Measurements from ENCODE around the gene GATD1. TPM values are rescaled to one million over a fixed set of nuclear protein-coding genes. Genes with fewer than 3 reads are reported as not detected.
A peak's percentile ranks its signal among the peaks of the same experiment; 100 is the strongest.
"Not testable (repeated sequence)": the region's sequence is repeated elsewhere in the genome, so short reads cannot be mapped to it uniquely, and the experiment has no call there.

Gene GATD1
- polyA plus RNA-seq, 2 donors: 23.1 to 49.2 TPM

- H3K27ac ChIP-seq (ENCODE audit: low read depth in 2 of 2, low read length in 1 of 2): peak overlapping the region; percentile 94
- H3K36me3 ChIP-seq (ENCODE audit: control insufficient read depth in 2 of 2, insufficient read depth in 2 of 2, low read length in 1 of 2): no peaks in the 10 kb centered on the region
- H3K4me1 ChIP-seq (ENCODE audit: control insufficient read depth in 2 of 2, insufficient read depth in 2 of 2, low read length in 1 of 2): peaks cover 0 to 7% of the 10 kb centered on the region in 2 donors
- no peaks in the 10 kb centered on the region for H3K9me3 ChIP-seq (ENCODE audit: control insufficient read depth in 2 of 2, insufficient read depth in 1 of 2, low read depth in 1 of 2, low read length in 1 of 2)
- WGBS, 2 donors: 23 to 25% methylated on average over 44 to 46 of the region's 46 CpGs
- peak overlapping the region; percentile 80 to 98 for H3K4me3 ChIP-seq (ENCODE audit: low read depth in 1 of 2, low read length in 2 of 2)
- H3K27me3 ChIP-seq (ENCODE audit: control insufficient read depth in 1 of 2, insufficient read depth in 2 of 2, low read length in 2 of 2): no peaks in the 10 kb centered on the region
These were observed 30.8 kb downstream of the GATD1 start for GRCh38 chr11:746289-747157.

- no peaks in the 10 kb centered on the region for H3K36me3 ChIP-seq (ENCODE audit: control insufficient read depth in 2 of 2, insufficient read depth in 2 of 2, low read length in 1 of 2)
- no peak overlapping the region for H3K4me3 ChIP-seq (ENCODE audit: low read depth in 1 of 2, low read length in 2 of 2)
- no peaks in the 10 kb centered on the region for H3K9me3 ChIP-seq (ENCODE audit: control insufficient read depth in 2 of 2, insufficient read depth in 1 of 2, low read depth in 1 of 2, low read length in 1 of 2)
- WGBS, 2 donors: 17 to 23% methylated on average over 1 of the region's 1 CpG
- no peak overlapping the region for H3K27ac ChIP-seq (ENCODE audit: low read depth in 2 of 2, low read length in 1 of 2)
- no peaks in the 10 kb centered on the region for H3K27me3 ChIP-seq (ENCODE audit: control insufficient read depth in 1 of 2, insufficient read depth in 2 of 2, low read length in 2 of 2)
- H3K4me1 ChIP-seq (ENCODE audit: control insufficient read depth in 2 of 2, insufficient read depth in 2 of 2, low read length in 1 of 2): peaks cover 0 to 7% of the 10 kb centered on the region in 2 donors
These were observed 31.9 kb downstream of the GATD1 start for GRCh38 chr11:745428-745827.

GRCh38 chr11:742571-743201 is 34.6 kb downstream of the GATD1 start:
- WGBS, 2 donors: 94 to 99% methylated on average over 4 of the region's 4 CpGs
- peaks cover 0 to 3% of the 10 kb centered on the region in 2 donors for H3K4me1 ChIP-seq (ENCODE audit: control insufficient read depth in 2 of 2, insufficient read depth in 2 of 2, low read length in 1 of 2)
- H3K36me3 ChIP-seq (ENCODE audit: control insufficient read depth in 2 of 2, insufficient read depth in 2 of 2, low read length in 1 of 2): no peaks in the 10 kb centered on the region
- H3K27ac ChIP-seq (ENCODE audit: low read depth in 2 of 2, low read length in 1 of 2): peak overlapping the region; percentile 7 to 11
- no peak overlapping the region for H3K4me3 ChIP-seq (ENCODE audit: low read depth in 1 of 2, low read length in 2 of 2)
- no peaks in the 10 kb centered on the region for H3K9me3 ChIP-seq (ENCODE audit: control insufficient read depth in 2 of 2, insufficient read depth in 1 of 2, low read depth in 1 of 2, low read length in 1 of 2)
- H3K27me3 ChIP-seq (ENCODE audit: control insufficient read depth in 1 of 2, insufficient read depth in 2 of 2, low read length in 2 of 2): no peaks in the 10 kb centered on the region

- peak overlapping the region in 1 of 2 donors; percentile 11 for H3K27ac ChIP-seq (ENCODE audit: low read depth in 2 of 2, low read length in 1 of 2)
- H3K4me1 ChIP-seq (ENCODE audit: control insufficient read depth in 2 of 2, insufficient read depth in 2 of 2, low read length in 1 of 2): peaks cover 3 to 6% of the 10 kb centered on the region in 2 donors
- no peaks in the 10 kb centered on the region for H3K27me3 ChIP-seq (ENCODE audit: control insufficient read depth in 1 of 2, insufficient read depth in 2 of 2, low read length in 2 of 2)
- no peaks in the 10 kb centered on the region for H3K9me3 ChIP-seq (ENCODE audit: control insufficient read depth in 2 of 2, insufficient read depth in 1 of 2, low read depth in 1 of 2, low read length in 1 of 2)
- no peaks in the 10 kb centered on the region for H3K36me3 ChIP-seq (ENCODE audit: control insufficient read depth in 2 of 2, insufficient read depth in 2 of 2, low read length in 1 of 2)
- 84 to 89% methylated on average over 3 of the region's 3 CpGs for WGBS, 2 donors
- H3K4me3 ChIP-seq (ENCODE audit: low read depth in 1 of 2, low read length in 2 of 2): no peak overlapping the region
These were observed 35.1 kb downstream of the GATD1 start for GRCh38 chr11:742156-742546.

- H3K4me3 ChIP-seq (ENCODE audit: low read depth in 1 of 2, low read length in 2 of 2); H3K4me1 ChIP-seq (ENCODE audit: control insufficient read depth in 2 of 2, insufficient read depth in 2 of 2, low read length in 1 of 2); H3K9me3 ChIP-seq (ENCODE audit: control insufficient read depth in 2 of 2, insufficient read depth in 1 of 2, low read depth in 1 of 2, low read length in 1 of 2); H3K36me3 ChIP-seq (ENCODE audit: control insufficient read depth in 2 of 2, insufficient read depth in 2 of 2, low read length in 1 of 2); H3K27me3 ChIP-seq (ENCODE audit: control insufficient read depth in 1 of 2, insufficient read depth in 2 of 2, low read length in 2 of 2): not testable (repeated sequence)
- peak overlapping the region; percentile 80 to 81 for H3K27ac ChIP-seq (ENCODE audit: low read depth in 2 of 2, low read length in 1 of 2)
- 23 to 42% methylated on average over 10 of the region's 10 CpGs for WGBS, 2 donors
These were observed 39.4 kb downstream of the GATD1 start for GRCh38 chr11:737899-738298.

GRCh38 chr11:737366-737765 is 39.9 kb downstream of the GATD1 start:
- Histone ChIP-seq H3K27ac (ENCODE audit: low read depth in 2 of 2, low read length in 1 of 2) (peak overlapping the region; percentile 80 to 81), H3K36me3 (ENCODE audit: control insufficient read depth in 2 of 2, insufficient read depth in 2 of 2, low read length in 1 of 2) (no peaks in the 10 kb centered on the region), H3K9me3 (ENCODE audit: control insufficient read depth in 2 of 2, insufficient read depth in 1 of 2, low read depth in 1 of 2, low read length in 1 of 2) (no peaks in the 10 kb centered on the region), H3K4me1 (ENCODE audit: control insufficient read depth in 2 of 2, insufficient read depth in 2 of 2, low read length in 1 of 2) (peaks cover 3% of the 10 kb centered on the region in 2 donors), H3K4me3 (ENCODE audit: low read depth in 1 of 2, low read length in 2 of 2) (peak overlapping the region in 1 of 2 donors; percentile 1), H3K27me3 (ENCODE audit: control insufficient read depth in 1 of 2, insufficient read depth in 2 of 2, low read length in 2 of 2) (no peaks in the 10 kb centered on the region)
- 38 to 44% methylated on average over 11 of the region's 11 CpGs for WGBS, 2 donors

GRCh38 chr11:734541-734940 is 42.7 kb downstream of the GATD1 start:
- H3K27me3 ChIP-seq (ENCODE audit: control insufficient read depth in 1 of 2, insufficient read depth in 2 of 2, low read length in 2 of 2); H3K27ac ChIP-seq (ENCODE audit: low read depth in 2 of 2, low read length in 1 of 2); H3K4me3 ChIP-seq (ENCODE audit: low read depth in 1 of 2, low read length in 2 of 2); H3K36me3 ChIP-seq (ENCODE audit: control insufficient read depth in 2 of 2, insufficient read depth in 2 of 2, low read length in 1 of 2); H3K9me3 ChIP-seq (ENCODE audit: control insufficient read depth in 2 of 2, insufficient read depth in 1 of 2, low read depth in 1 of 2, low read length in 1 of 2); H3K4me1 ChIP-seq (ENCODE audit: control insufficient read depth in 2 of 2, insufficient read depth in 2 of 2, low read length in 1 of 2): not testable (repeated sequence)
- 94 to 95% methylated on average over 26 of the region's 26 CpGs for WGBS, 2 donors

GRCh38 chr11:733072-733471 is 44.2 kb downstream of the GATD1 start:
- H3K4me3 ChIP-seq (ENCODE audit: low read depth in 1 of 2, low read length in 2 of 2): no peak overlapping the region

GRCh38 chr11:729492-730074 is 47.7 kb downstream of the GATD1 start:
- 33 to 42% methylated on average over 17 of the region's 17 CpGs for whole genome bisulfite sequencing, 2 donors
- no peaks in the 10 kb centered on the region for H3K27me3 ChIP-seq (ENCODE audit: control insufficient read depth in 1 of 2, insufficient read depth in 2 of 2, low read length in 2 of 2)
- no peak overlapping the region for H3K4me3 ChIP-seq (ENCODE audit: low read depth in 1 of 2, low read length in 2 of 2)
- H3K36me3 ChIP-seq (ENCODE audit: control insufficient read depth in 2 of 2, insufficient read depth in 2 of 2, low read length in 1 of 2): peaks cover 0 to 6% of the 10 kb centered on the region in 2 donors
- H3K9me3 ChIP-seq (ENCODE audit: control insufficient read depth in 2 of 2, insufficient read depth in 1 of 2, low read depth in 1 of 2, low read length in 1 of 2): no peaks in the 10 kb centered on the region
- peaks cover 2 to 20% of the 10 kb centered on the region in 2 donors for H3K4me1 ChIP-seq (ENCODE audit: control insufficient read depth in 2 of 2, insufficient read depth in 2 of 2, low read length in 1 of 2)
- peak overlapping the region in 1 of 2 donors; percentile 42 for H3K27ac ChIP-seq (ENCODE audit: low read depth in 2 of 2, low read length in 1 of 2)

More at GRCh38 chr11:733072-733471, 44.2 kb downstream of the GATD1 start:
- H3K9me3 ChIP-seq (ENCODE audit: control insufficient read depth in 2 of 2, insufficient read depth in 1 of 2, low read depth in 1 of 2, low read length in 1 of 2): no peaks in the 10 kb centered on the region
- no peak overlapping the region for H3K27ac ChIP-seq (ENCODE audit: low read depth in 2 of 2, low read length in 1 of 2)
- no peaks in the 10 kb centered on the region for H3K36me3 ChIP-seq (ENCODE audit: control insufficient read depth in 2 of 2, insufficient read depth in 2 of 2, low read length in 1 of 2)
- no peaks in the 10 kb centered on the region for H3K27me3 ChIP-seq (ENCODE audit: control insufficient read depth in 1 of 2, insufficient read depth in 2 of 2, low read length in 2 of 2)
- 80 to 83% methylated on average over 20 of the region's 20 CpGs for WGBS, 2 donors
- peaks cover 3 to 7% of the 10 kb centered on the region in 2 donors for H3K4me1 ChIP-seq (ENCODE audit: control insufficient read depth in 2 of 2, insufficient read depth in 2 of 2, low read length in 1 of 2)
